GM23338 (cell line): ENCODE measurements around the gene ASAH2. TPM values are rescaled to one million over a fixed set of nuclear protein-coding genes. Genes with fewer than 3 reads are reported as not detected.

Experiments used
- ATAC-seq: fragments of 200-7000 bp; cut with Tn5 transposase; 3 replicates; pipeline ENCODE4 v1.9.1; 2020
- DNase-seq: peaks from one replicate; pipeline ENCODE4 v3.0.0-alpha.2; 2015; ENCODE audit warnings: low spot score
- H2AFZ ChIP-seq: fragments of 200-600 bp; sonication (generic); 2 replicates; pipeline ENCODE4 v1.8.0; 2016; ENCODE audit warnings: antibody characterized with exemption, mild to moderate bottlenecking, moderate library complexity
- H3F3A ChIP-seq: fragments of 200-600 bp; sonication (generic); replicated peaks from 2 replicates; pipeline ENCODE4 v1.8.0; 2017; ENCODE audit warnings: antibody characterized with exemption, mixed run types, low read depth
- H3K27ac ChIP-seq: fragments of 200-600 bp; sonication (generic); 2 replicates; pipeline ENCODE4 v1.6.1; 2016; ENCODE audit warnings: low read depth
- H3K27me3 ChIP-seq: fragments of 200-600 bp; sonication (generic); 2 replicates; pipeline ENCODE4 v1.8.0; 2016; ENCODE audit warnings: mild to moderate bottlenecking, mixed run types, moderate library complexity; ENCODE audit not compliant: insufficient read depth
- H3K36me3 ChIP-seq: fragments of 200-600 bp; sonication (generic); 2 replicates; pipeline ENCODE4 v1.8.0; 2016; ENCODE audit warnings: mild to moderate bottlenecking; ENCODE audit not compliant: insufficient read depth
- H3K4me1 ChIP-seq: fragments of 200-600 bp; sonication (generic); 2 replicates; pipeline ENCODE4 v1.8.0; 2016; ENCODE audit warnings: mild to moderate bottlenecking, moderate library complexity; ENCODE audit not compliant: insufficient read depth
- H3K4me2 ChIP-seq: fragments of 200-600 bp; sonication (generic); 2 replicates; pipeline ENCODE4 v1.7.1; 2017; ENCODE audit warnings: mixed run types
- H3K4me3 ChIP-seq: fragments of 200-600 bp; sonication (generic); 2 replicates; pipeline ENCODE4 v1.6.1; 2016; ENCODE audit warnings: mixed run types
- H3K79me2 ChIP-seq: fragments of 200-600 bp; sonication (generic); replicated peaks from 2 replicates; pipeline ENCODE4 v1.8.0; 2017; ENCODE audit warnings: mild to moderate bottlenecking; ENCODE audit not compliant: insufficient read depth
- H3K9me2 ChIP-seq: fragments of 200-600 bp; sonication (generic); 2 replicates; pipeline ENCODE4 v1.8.0; 2017; ENCODE audit not compliant: insufficient read depth
- H4K20me1 ChIP-seq: fragments of 200-600 bp; sonication (generic); replicated peaks from 2 replicates; pipeline ENCODE4 v1.8.0; 2017; ENCODE audit warnings: mild to moderate bottlenecking; ENCODE audit not compliant: insufficient read depth
- H3K27ac Mint-ChIP-seq: 2 replicates; pipeline ENCODE4 v1.8.0; 2020; ENCODE audit warnings: inconsistent platforms, mild to moderate bottlenecking, moderate library complexity, mixed read lengths
- H3K27me3 Mint-ChIP-seq: 3 replicates; pipeline ENCODE4 v1.8.0; 2022; ENCODE audit warnings: low read depth, mild to moderate bottlenecking, moderate library complexity, mixed read lengths, inconsistent platforms; ENCODE audit not compliant: insufficient read depth, poor library complexity
- H3K36me3 Mint-ChIP-seq: 3 replicates; pipeline ENCODE4 v1.8.0; 2021; ENCODE audit warnings: low read depth, mild to moderate bottlenecking, inconsistent platforms, moderate library complexity, mixed read lengths
- H3K4me1 Mint-ChIP-seq: 3 replicates; pipeline ENCODE4 v1.8.0; 2020; ENCODE audit warnings: mild to moderate bottlenecking, inconsistent platforms, mixed read lengths
- H3K4me3 Mint-ChIP-seq: 3 replicates; pipeline ENCODE4 v1.8.0; 2021; ENCODE audit warnings: moderate library complexity, mild to moderate bottlenecking, inconsistent platforms, mixed read lengths
- H3K9me3 Mint-ChIP-seq: 3 replicates; pipeline ENCODE4 v1.8.0; 2020; ENCODE audit warnings: moderate library complexity, mild to moderate bottlenecking, inconsistent platforms, mixed read lengths
- CREB1 ChIP-seq: fragments of 250-450 bp; sonication (Bioruptor Pico); IDR thresholded peaks from 2 replicates; pipeline ENCODE4 v1.5.0; 2020; ENCODE audit warnings: low read depth, mild to moderate bottlenecking, moderate library complexity
- CTCF ChIP-seq, 2 experiments: fragments of 200-600 bp in 1 of 2; sonication (generic) in 1 of 2; conservative IDR thresholded peaks; 2 replicates each; pipeline versions ENCODE4 v1.5.1 to v1.6.1; 2016 to 2017; ENCODE audit warnings: antibody characterized with exemption in 2 of 2, low read depth in 2 of 2, mild to moderate bottlenecking in 2 of 2, moderate library complexity in 1 of 2
- ETS1 ChIP-seq: IDR thresholded peaks from 2 replicates; pipeline ENCODE4 v1.6.1; 2016; ENCODE audit warnings: antibody characterized with exemption
- EZH2 ChIP-seq: fragments of 200-600 bp; sonication (generic); IDR thresholded peaks from one replicate; pipeline ENCODE4 v1.8.0; 2017; ENCODE audit warnings: antibody characterized with exemption, mild to moderate bottlenecking, low read depth; ENCODE audit not compliant: unreplicated experiment
- EZH2phosphoT487 ChIP-seq: fragments of 200-600 bp; sonication (generic); IDR thresholded peaks from one replicate; pipeline ENCODE4 v1.8.1; 2018; ENCODE audit warnings: antibody characterized with exemption; ENCODE audit not compliant: unreplicated experiment
- JUNB ChIP-seq: IDR thresholded peaks from one replicate; pipeline ENCODE4 v1.6.1; 2016; ENCODE audit warnings: antibody characterized with exemption; ENCODE audit not compliant: unreplicated experiment
- NANOG ChIP-seq: IDR thresholded peaks from 2 replicates; pipeline ENCODE4 v1.6.1; 2016; ENCODE audit warnings: antibody characterized with exemption, borderline replicate concordance
- POLR2AphosphoS5 ChIP-seq: IDR thresholded peaks from 2 replicates; pipeline ENCODE4 v1.6.1; 2016; ENCODE audit warnings: antibody characterized with exemption, low read depth
- REST ChIP-seq: IDR thresholded peaks from one replicate; pipeline ENCODE4 v1.6.1; 2018; ENCODE audit warnings: antibody characterized with exemption; ENCODE audit not compliant: unreplicated experiment
- STAT1 ChIP-seq: IDR thresholded peaks from one replicate; pipeline ENCODE4 v1.6.1; 2016; ENCODE audit warnings: antibody characterized with exemption; ENCODE audit not compliant: unreplicated experiment
- ZNF114 ChIP-seq: fragments of 250-450 bp; sonication (Bioruptor Pico); IDR thresholded peaks from 2 replicates; pipeline ENCODE4 v1.5.0; 2020; ENCODE audit warnings: mild to moderate bottlenecking, moderate library complexity
- ZNF331 ChIP-seq: fragments of 250-450 bp; sonication (Bioruptor Pico); IDR thresholded peaks from 2 replicates; pipeline ENCODE4 v1.5.0; 2020; ENCODE audit warnings: low read depth, mild to moderate bottlenecking, moderate library complexity
- ZNF462 ChIP-seq: fragments of 250-450 bp; sonication (Bioruptor Pico); IDR thresholded peaks from 2 replicates; pipeline ENCODE4 v1.5.0; 2020; ENCODE audit warnings: mild to moderate bottlenecking, moderate library complexity
- polyA plus RNA-seq: library from polyadenylated mRNA; unstranded; fragments of >200 nt; fragmentation: Nextera tagmentation; extraction: Ambion mirVana; gene quantifications from 2 replicates; pipeline ENCODE4 v1.2.1, GENCODE V29; 2016
- total RNA-seq: library from RNA; depleted of rRNA; stranded (reverse); fragments of >200 nt; shearing (Covaris generic); gene quantifications from 2 replicates; pipeline ENCODE4 v1.2.3, GENCODE V29; 2014

Gene ASAH2
- total and polyA plus RNA-seq, 2 experiments from 2014 or later, result 0.17 to 0.92 TPM

- Histone ChIP-seq H3K79me2 (no peaks in the 10 kb centered on the region), H3F3A (no peaks in the 10 kb centered on the region), H3K27ac (no peak overlapping the region), H4K20me1 (no peaks in the 10 kb centered on the region), H3K4me1 (no peaks in the 10 kb centered on the region), H3K36me3 (no peaks in the 10 kb centered on the region), H2AFZ (no peak overlapping the region), H3K4me2 (no peak overlapping the region), H3K27me3 (no peaks in the 10 kb centered on the region), H3K9me2 (no peaks in the 10 kb centered on the region), H3K4me3 (no peak overlapping the region)
- Mint-ChIP-seq H3K27me3 (no peaks in the 10 kb centered on the region), H3K27ac (no peak overlapping the region), H3K4me1 (peaks cover 3% of the 10 kb centered on the region; the same call in 1 of the 3 replicates), H3K4me3 (no peak overlapping the region), H3K36me3 (no peaks in the 10 kb centered on the region), H3K9me3 (no peaks in the 10 kb centered on the region; the same call in 2 of the 3 replicates)
- no peak for ATAC-seq
- no peak for TF ChIP-seq EZH2
- no peak for TF ChIP-seq REST
- no peak for TF ChIP-seq STAT1
- TF ChIP-seq ZNF462 (CRISPR knock-in tag), result no peak
- TF ChIP-seq ETS1, result no peak
- TF ChIP-seq ZNF114 (CRISPR knock-in tag), result no peak
- TF ChIP-seq CTCF (conservative IDR thresholded peaks at IDR 0.05; ENCODE audit: low read depth in 2 of 2), result no peak
- no peak for TF ChIP-seq NANOG
- no peak for TF ChIP-seq JUNB
- TF ChIP-seq EZH2phosphoT487, result no peak
- TF ChIP-seq CREB1 (CRISPR knock-in tag), result no peak
- no peak for TF ChIP-seq ZNF331 (CRISPR knock-in tag)
- TF ChIP-seq POLR2AphosphoS5, result no peak
- DNase-seq, result no peak
Observed at GRCh38 chr10:50222199-50222598, 29.1 kb downstream of the ASAH2 start.
